DOHH2 (cell line): ENCODE results near the gene CORO6.

Experiments used
- H3F3A ChIP-seq: fragments of 200-600 bp; sonication (generic), shearing (Covaris generic); 2 replicates; pipeline ENCODE4 v1.6.0; 2016; ENCODE audit warnings: antibody characterized with exemption, mild to moderate bottlenecking; ENCODE audit not compliant: control insufficient read depth, insufficient read depth
- H3K27ac ChIP-seq: fragments of 200-600 bp; sonication (generic); 2 replicates; pipeline ENCODE4 v1.5.1; 2014; ENCODE audit warnings: low read depth, mild to moderate bottlenecking, low read length, moderate library complexity
- H3K27me3 ChIP-seq: fragments of 200-600 bp; sonication (generic); 2 replicates; pipeline ENCODE4 v1.6.1; 2014; ENCODE audit warnings: mild to moderate bottlenecking, low read length, mixed read lengths; ENCODE audit not compliant: control insufficient read depth
- H3K36me3 ChIP-seq: fragments of 200-600 bp; sonication (generic); 2 replicates; pipeline ENCODE4 v1.6.1; 2014; ENCODE audit warnings: mild to moderate bottlenecking, low read length, moderate library complexity, mixed read lengths; ENCODE audit not compliant: control insufficient read depth
- H3K4me1 ChIP-seq: fragments of 200-600 bp; sonication (generic); 2 replicates; pipeline ENCODE4 v1.6.1; 2014; ENCODE audit warnings: mild to moderate bottlenecking, low read length, mixed read lengths; ENCODE audit not compliant: control insufficient read depth
- H3K4me2 ChIP-seq: fragments of 200-600 bp; sonication (generic); 2 replicates; pipeline ENCODE4 v1.6.0; 2014; ENCODE audit warnings: mild to moderate bottlenecking, low read length, moderate library complexity
- H3K4me3 ChIP-seq: fragments of 200-600 bp; sonication (generic); 2 replicates; pipeline ENCODE4 v1.5.1; 2014; ENCODE audit warnings: mild to moderate bottlenecking, low read length, mixed read lengths
- H3K79me2 ChIP-seq: fragments of 200-600 bp; sonication (generic); 2 replicates; pipeline ENCODE4 v1.6.1; 2014; ENCODE audit warnings: mild to moderate bottlenecking, low read length, mixed read lengths; ENCODE audit not compliant: control insufficient read depth
- H3K9me2 ChIP-seq: fragments of 200-600 bp; sonication (generic); replicated peaks from 2 replicates; pipeline ENCODE4 v1.6.1; 2014; ENCODE audit warnings: mild to moderate bottlenecking, low read length, mixed read lengths; ENCODE audit not compliant: control insufficient read depth
- H3K9me3 ChIP-seq: fragments of 200-600 bp; sonication (generic); 2 replicates; pipeline ENCODE4 v1.6.1; 2014; ENCODE audit warnings: antibody characterized with exemption, low read length, mixed read lengths; ENCODE audit not compliant: control insufficient read depth, insufficient read depth
- H4K20me1 ChIP-seq: fragments of 200-600 bp; sonication (generic); 2 replicates; pipeline ENCODE4 v1.6.0; 2014; ENCODE audit warnings: low read depth, mild to moderate bottlenecking, antibody characterized with exemption, low read length, moderate library complexity; ENCODE audit not compliant: control insufficient read depth, insufficient read depth
- EZH2phosphoT487 ChIP-seq: fragments of 200-600 bp; sonication (generic); IDR thresholded peaks from 2 replicates; pipeline ENCODE4 v1.6.1; 2017; ENCODE audit warnings: borderline replicate concordance, mild to moderate bottlenecking, antibody characterized with exemption, low read length, moderate library complexity, mixed read lengths
- TF ChIP-seq, protein P1 (sequence below): fragments of 200-600 bp; sonication (generic); IDR thresholded peaks from one replicate; pipeline ENCODE4 v1.5.1; 2014; ENCODE audit warnings: antibody characterized with exemption, mild to moderate bottlenecking, low read depth, low read length; ENCODE audit not compliant: poor library complexity, severe bottlenecking

CORO6 gene

DNA sequence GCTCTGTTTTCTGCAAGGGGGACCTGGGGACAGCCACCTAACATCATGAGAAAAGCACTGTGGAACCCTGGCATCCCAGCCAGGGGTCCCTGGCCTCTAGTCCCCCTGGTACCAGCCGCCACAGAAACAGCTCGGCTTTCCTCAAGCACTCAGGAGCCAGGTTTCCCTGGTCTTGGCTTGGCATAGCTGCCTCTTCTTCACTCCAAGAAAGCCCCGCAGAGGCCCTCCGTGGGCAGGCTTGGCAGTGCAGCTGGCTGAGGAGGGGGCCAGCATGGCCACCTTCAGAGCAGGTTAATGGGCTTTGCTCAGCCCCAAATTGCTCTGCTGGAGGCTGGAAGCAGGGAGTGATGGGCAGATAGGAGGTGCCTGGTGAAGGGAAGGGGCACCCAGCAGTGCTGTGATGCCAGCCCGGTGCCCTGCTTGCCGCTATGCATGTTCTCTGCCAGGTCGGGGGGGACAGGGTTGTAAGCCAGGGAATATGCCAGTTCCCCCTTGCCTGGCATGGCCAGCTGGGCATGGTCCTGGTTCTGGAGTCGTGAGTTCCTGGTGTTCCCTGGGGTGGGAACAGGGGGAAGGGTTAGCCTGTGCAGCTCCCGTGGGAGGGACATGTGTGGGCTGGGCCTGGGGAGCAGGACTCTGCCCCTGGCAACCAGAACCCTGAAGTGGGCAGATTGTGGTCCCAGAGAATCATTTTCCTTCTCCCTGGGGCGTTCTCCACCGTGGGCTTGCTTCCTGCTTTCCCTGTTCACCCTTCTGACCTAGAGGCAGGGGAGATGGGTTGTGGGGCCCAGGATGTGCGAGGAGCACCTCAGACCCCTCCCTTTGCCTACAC is 26.6 kb downstream of the CORO6 start:
- H3K4me1 ChIP-seq = peaks cover 41% of the 10 kb centered on the region
- H3F3A ChIP-seq = peaks cover 7% of the 10 kb centered on the region
- no peaks in the 10 kb centered on the region for H3K9me3 ChIP-seq
- H3K79me2 ChIP-seq = peaks cover 51% of the 10 kb centered on the region
- H3K36me3 ChIP-seq = no peaks in the 10 kb centered on the region
- H3K4me3 ChIP-seq = no peak overlapping the region
- H3K27me3 ChIP-seq = no peaks in the 10 kb centered on the region
- no peak overlapping the region for H3K27ac ChIP-seq
- no peaks in the 10 kb centered on the region for H4K20me1 ChIP-seq
- no peak for TF ChIP-seq EZH2phosphoT487
- TF ChIP-seq, protein P1, sequence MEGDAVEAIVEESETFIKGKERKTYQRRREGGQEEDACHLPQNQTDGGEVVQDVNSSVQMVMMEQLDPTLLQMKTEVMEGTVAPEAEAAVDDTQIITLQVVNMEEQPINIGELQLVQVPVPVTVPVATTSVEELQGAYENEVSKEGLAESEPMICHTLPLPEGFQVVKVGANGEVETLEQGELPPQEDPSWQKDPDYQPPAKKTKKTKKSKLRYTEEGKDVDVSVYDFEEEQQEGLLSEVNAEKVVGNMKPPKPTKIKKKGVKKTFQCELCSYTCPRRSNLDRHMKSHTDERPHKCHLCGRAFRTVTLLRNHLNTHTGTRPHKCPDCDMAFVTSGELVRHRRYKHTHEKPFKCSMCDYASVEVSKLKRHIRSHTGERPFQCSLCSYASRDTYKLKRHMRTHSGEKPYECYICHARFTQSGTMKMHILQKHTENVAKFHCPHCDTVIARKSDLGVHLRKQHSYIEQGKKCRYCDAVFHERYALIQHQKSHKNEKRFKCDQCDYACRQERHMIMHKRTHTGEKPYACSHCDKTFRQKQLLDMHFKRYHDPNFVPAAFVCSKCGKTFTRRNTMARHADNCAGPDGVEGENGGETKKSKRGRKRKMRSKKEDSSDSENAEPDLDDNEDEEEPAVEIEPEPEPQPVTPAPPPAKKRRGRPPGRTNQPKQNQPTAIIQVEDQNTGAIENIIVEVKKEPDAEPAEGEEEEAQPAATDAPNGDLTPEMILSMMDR = no peak
- no peak overlapping the region for H3K4me2 ChIP-seq
- no peaks in the 10 kb centered on the region for H3K9me2 ChIP-seq

DNA sequence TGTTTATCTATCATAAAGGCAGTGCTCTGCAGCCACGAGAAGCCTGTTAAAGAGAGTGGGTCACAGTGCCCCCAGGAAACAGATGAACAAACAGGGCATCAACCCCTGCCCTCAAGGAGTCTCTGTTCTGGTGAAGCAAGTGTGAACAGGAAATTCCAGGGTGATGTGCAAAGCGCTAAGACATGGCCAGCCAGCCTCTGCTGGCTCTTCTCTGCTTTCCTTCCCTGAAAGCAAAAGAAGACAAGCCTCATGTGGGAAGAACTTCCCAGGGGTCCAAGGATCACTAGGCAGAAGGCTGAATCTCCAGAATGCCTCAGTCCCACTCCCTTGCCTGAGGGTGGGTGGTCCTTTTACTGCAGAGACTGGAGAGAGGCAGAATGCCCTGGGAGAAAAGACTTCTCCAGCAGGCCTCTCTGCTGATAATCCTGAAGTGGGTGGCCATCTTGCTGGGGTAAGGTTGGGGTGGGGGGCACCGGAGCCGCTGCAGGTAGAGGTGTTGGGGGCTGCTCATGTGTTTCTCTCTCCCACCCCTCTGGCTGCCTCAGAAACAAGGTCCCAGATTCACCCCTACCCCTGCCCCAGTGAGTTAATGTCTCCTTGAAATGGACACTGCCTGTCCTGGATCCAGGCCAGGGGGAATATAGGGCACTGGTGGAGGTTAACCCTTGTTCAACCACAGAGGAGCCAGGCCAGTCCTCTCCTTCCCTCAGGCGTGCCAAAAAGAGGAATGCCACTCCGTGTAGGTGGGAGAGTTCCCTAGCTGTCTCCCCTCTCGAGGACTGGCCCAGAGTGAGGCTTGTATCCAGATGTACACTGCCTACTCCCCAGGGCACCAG is 27.4 kb downstream of the CORO6 start:
- Histone ChIP-seq H3F3A (peaks cover 13% of the 10 kb centered on the region), H3K36me3 (no peaks in the 10 kb centered on the region), H3K4me3 (peak overlapping the region; percentile 88; the same call in 1 of the 2 replicates), H3K4me1 (peaks cover 42% of the 10 kb centered on the region), H3K9me2 (no peaks in the 10 kb centered on the region), H4K20me1 (no peaks in the 10 kb centered on the region), H3K79me2 (peaks cover 49% of the 10 kb centered on the region), H3K9me3 (no peaks in the 10 kb centered on the region), H3K27ac (no peak overlapping the region), H3K4me2 (peak overlapping the region; percentile 95; the same call in 1 of the 2 replicates), H3K27me3 (no peaks in the 10 kb centered on the region)
- no peak for TF ChIP-seq EZH2phosphoT487
- TF ChIP-seq, protein P1 = no peak

DNA sequence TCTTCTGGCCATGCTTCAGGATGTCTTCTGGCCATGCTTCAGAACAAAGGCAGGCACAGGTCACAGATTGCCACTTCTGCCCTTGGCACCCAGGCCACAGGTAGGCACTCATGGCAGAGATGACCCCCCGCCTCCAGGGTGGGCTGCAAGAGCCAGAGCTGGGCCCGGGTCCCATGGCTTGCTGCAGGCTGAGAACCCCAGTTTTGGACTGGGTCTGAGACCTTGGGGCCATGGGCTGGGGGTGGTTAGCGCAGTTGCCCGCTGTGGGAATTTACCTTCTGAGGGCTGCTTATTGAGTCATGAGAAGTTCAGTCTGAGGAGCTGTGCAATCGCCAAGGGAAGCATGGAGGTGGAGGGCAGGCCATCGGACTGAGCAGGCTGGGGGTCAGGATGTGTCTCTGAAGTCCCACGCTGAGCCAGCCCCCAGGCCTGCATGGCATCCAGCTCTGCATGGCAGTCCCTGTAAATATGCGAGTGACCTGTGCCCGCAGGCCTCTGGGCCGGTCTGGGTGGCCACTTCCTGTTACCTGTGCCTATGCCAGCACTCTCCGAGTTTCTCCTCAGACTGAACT is 28.1 kb downstream of the CORO6 start:
- Histone ChIP-seq H3K27me3 (no peaks in the 10 kb centered on the region), H3K4me3 (peak overlapping the region; percentile 88), H3K9me2 (no peaks in the 10 kb centered on the region), H3F3A (peaks cover 13% of the 10 kb centered on the region), H3K4me2 (peak overlapping the region; percentile 95), H3K9me3 (no peaks in the 10 kb centered on the region), H3K4me1 (peaks cover 47% of the 10 kb centered on the region), H4K20me1 (no peaks in the 10 kb centered on the region), H3K27ac (no peak overlapping the region), H3K36me3 (no peaks in the 10 kb centered on the region), H3K79me2 (peaks cover 51% of the 10 kb centered on the region)
- no peak for TF ChIP-seq EZH2phosphoT487
- TF ChIP-seq, protein P1 = no peak
